ENCODE data around the gene SBNO2.

The SBNO2 gene

GRCh38 chr19:1113030-1113985 lies 60.8 kb downstream of the SBNO2 start:
- Histone ChIP-seq H4K20me1 (ENCODE audit: insufficient read depth, low read length) (peaks cover 4% of the 10 kb centered on the region), H3K4me2 (ENCODE audit: insufficient read depth, low read length) (no peak overlapping the region), H3K36me3 (ENCODE audit: insufficient read depth, low read length) (peaks cover 64% of the 10 kb centered on the region), H3K9ac (ENCODE audit: low read depth, low read length) (no peak overlapping the region), H3K79me2 (ENCODE audit: insufficient read depth, low read length) (no peaks in the 10 kb centered on the region), H2AFZ (ENCODE audit: low read depth, low read length) (no peak overlapping the region), H3K4me3 (ENCODE audit: low read depth in 1 of 2, low read length in 2 of 2) (no peak overlapping the region), H3K4me1 (ENCODE audit: insufficient read depth, low read length) (no peaks in the 10 kb centered on the region), H3K27me3 (ENCODE audit: insufficient read depth, low read length, poor library complexity) (no peaks in the 10 kb centered on the region), H3K27ac (ENCODE audit: low read length) (peak overlapping the region; percentile 30; the same call in 1 of the 2 replicates), H3K9me3 (ENCODE audit: insufficient read depth, low read length, severe bottlenecking) (no peaks in the 10 kb centered on the region)
- ATAC-seq (ENCODE audit: insufficient read depth, low read depth) (peak; percentile 77), DNase-seq (peak; percentile 84)
- TF ChIP-seq EZH2 (IDR thresholded peaks at IDR 0.05; ENCODE audit: borderline replicate concordance, low read depth, low read length, severe bottlenecking) (no peak), CTCF (IDR thresholded peaks at IDR 0.05; ENCODE audit: borderline replicate concordance, extremely low read depth, low read length, poor library complexity, severe bottlenecking) (peak; percentile 81)

- Histone ChIP-seq H3K9me3 (ENCODE audit: insufficient read depth, low read length, severe bottlenecking) (no peaks in the 10 kb centered on the region), H3K9ac (ENCODE audit: low read depth, low read length) (no peak overlapping the region), H3K4me3 (ENCODE audit: low read depth in 1 of 2, low read length in 2 of 2) (no peak overlapping the region), H4K20me1 (ENCODE audit: insufficient read depth, low read length) (peaks cover 4% of the 10 kb centered on the region), H3K36me3 (ENCODE audit: insufficient read depth, low read length) (peaks cover 62% of the 10 kb centered on the region), H3K79me2 (ENCODE audit: insufficient read depth, low read length) (no peaks in the 10 kb centered on the region), H3K27ac (ENCODE audit: low read length) (no peak overlapping the region), H3K4me2 (ENCODE audit: insufficient read depth, low read length) (no peak overlapping the region), H3K4me1 (ENCODE audit: insufficient read depth, low read length) (no peaks in the 10 kb centered on the region), H3K27me3 (ENCODE audit: insufficient read depth, low read length, poor library complexity) (no peaks in the 10 kb centered on the region), H2AFZ (ENCODE audit: low read depth, low read length) (no peak overlapping the region)
- ATAC-seq (ENCODE audit: insufficient read depth, low read depth) (no peak), DNase-seq (no peak)
- TF ChIP-seq CTCF (IDR thresholded peaks at IDR 0.05; ENCODE audit: borderline replicate concordance, extremely low read depth, low read length, poor library complexity, severe bottlenecking) (no peak), EZH2 (IDR thresholded peaks at IDR 0.05; ENCODE audit: borderline replicate concordance, low read depth, low read length, severe bottlenecking) (no peak)
Observed at GRCh38 chr19:1112268-1113029, 61.6 kb downstream of the SBNO2 start.

- no peaks in the 10 kb centered on the region for H3K27me3 ChIP-seq (ENCODE audit: insufficient read depth, low read length, poor library complexity)
- H3K36me3 ChIP-seq (ENCODE audit: insufficient read depth, low read length): peaks cover 62% of the 10 kb centered on the region
- H3K4me2 ChIP-seq (ENCODE audit: insufficient read depth, low read length): no peak overlapping the region
- no peak overlapping the region for H2AFZ ChIP-seq (ENCODE audit: low read depth, low read length)
- TF ChIP-seq EZH2 (IDR thresholded peaks at IDR 0.05; ENCODE audit: borderline replicate concordance, low read depth, low read length, severe bottlenecking) (no peak), CTCF (IDR thresholded peaks at IDR 0.05; ENCODE audit: borderline replicate concordance, extremely low read depth, low read length, poor library complexity, severe bottlenecking) (no peak)
- H3K27ac ChIP-seq (ENCODE audit: low read length): no peak overlapping the region
- peaks cover 11% of the 10 kb centered on the region for H4K20me1 ChIP-seq (ENCODE audit: insufficient read depth, low read length)
- DNase-seq (no peak), ATAC-seq (ENCODE audit: insufficient read depth, low read depth) (no peak)
- no peaks in the 10 kb centered on the region for H3K9me3 ChIP-seq (ENCODE audit: insufficient read depth, low read length, severe bottlenecking)
- H3K4me1 ChIP-seq (ENCODE audit: insufficient read depth, low read length): 0 out of 2 replicates have a peak, but pooled peaks cover 2% of the 10 kb centered on the region
- H3K79me2 ChIP-seq (ENCODE audit: insufficient read depth, low read length): peaks cover 2% of the 10 kb centered on the region; the same call in 1 of the 2 replicates
- no peak overlapping the region for H3K9ac ChIP-seq (ENCODE audit: low read depth, low read length)
- no peak overlapping the region for H3K4me3 ChIP-seq (ENCODE audit: low read depth in 1 of 2, low read length in 2 of 2)
Observed at GRCh38 chr19:1111641-1112267, 62.3 kb downstream of the SBNO2 start.
